SK-N-SH treated with all-trans-retinoic acid at 6 μM for 48 hours (cell line): Measurements from ENCODE around the gene RNF138.

Experiments
- ATAC-seq: fragments of 200-7000 bp; cut with Tn5 transposase; 3 replicates; pipeline ENCODE4 v1.9.1; 2020; ENCODE audit warnings: mild to moderate bottlenecking, moderate library complexity
- ARNTL ChIP-seq: fragments of 450-650 bp; formaldehyde crosslinking; IDR thresholded peaks from 2 replicates; pipeline ENCODE4 v1.5.0; 2020; ENCODE audit warnings: low read depth, mild to moderate bottlenecking, moderate library complexity, borderline replicate concordance
- BACH2 ChIP-seq: fragments of 250-450 bp; sonication (Bioruptor Pico); IDR thresholded peaks from 2 replicates; pipeline ENCODE4 v1.9.0; 2021; ENCODE audit warnings: mild to moderate bottlenecking, borderline replicate concordance
- CSDC2 ChIP-seq: fragments of 250-450 bp; sonication (Bioruptor Pico); IDR thresholded peaks from 2 replicates; pipeline ENCODE4 v1.5.0; 2020; ENCODE audit warnings: mild to moderate bottlenecking, moderate library complexity
- CSRNP3 ChIP-seq: fragments of 250-450 bp; sonication (Bioruptor Pico); IDR thresholded peaks from 2 replicates; pipeline ENCODE4 v1.5.1; 2021; ENCODE audit warnings: mild to moderate bottlenecking, moderate library complexity
- ESRRG ChIP-seq: fragments of 250-450 bp; sonication (Bioruptor Pico); IDR thresholded peaks from 2 replicates; pipeline ENCODE4 v1.6.1; 2021; ENCODE audit warnings: mild to moderate bottlenecking
- ISL1 ChIP-seq: fragments of 250-450 bp; sonication (Bioruptor Pico); IDR thresholded peaks from 2 replicates; pipeline ENCODE4 v2.1.2; 2022; ENCODE audit warnings: mild to moderate bottlenecking, moderate library complexity
- PATZ1 ChIP-seq: fragments of 250-450 bp; sonication (Bioruptor Pico); IDR thresholded peaks from 2 replicates; pipeline ENCODE4 v1.8.0; 2020; ENCODE audit warnings: mild to moderate bottlenecking, moderate library complexity, borderline replicate concordance
- POU6F1 ChIP-seq: fragments of 250-450 bp; sonication (Bioruptor Pico); IDR thresholded peaks from 2 replicates; pipeline ENCODE4 v1.8.0; 2021; ENCODE audit warnings: low read depth, mild to moderate bottlenecking, moderate library complexity, borderline replicate concordance
- PPARA ChIP-seq: fragments of 250-450 bp; sonication (Bioruptor Pico); IDR thresholded peaks from 2 replicates; pipeline ENCODE4 v1.5.0; 2020; ENCODE audit warnings: mild to moderate bottlenecking, borderline replicate concordance
- RARB ChIP-seq: fragments of 250-450 bp; sonication (Bioruptor Pico); IDR thresholded peaks from 2 replicates; pipeline ENCODE4 v1.8.0; 2021; ENCODE audit warnings: mild to moderate bottlenecking, moderate library complexity
- TCF4 ChIP-seq: fragments of 250-450 bp; sonication (Bioruptor Pico); IDR thresholded peaks from 2 replicates; pipeline ENCODE4 v1.8.0; 2021; ENCODE audit warnings: mild to moderate bottlenecking, moderate library complexity, borderline replicate concordance
- TOX ChIP-seq: fragments of 250-450 bp; sonication (Bioruptor Pico); IDR thresholded peaks from 2 replicates; pipeline ENCODE4 v1.8.0; 2021; ENCODE audit warnings: mild to moderate bottlenecking, moderate library complexity, borderline replicate concordance
- TSHZ2 ChIP-seq: fragments of 250-450 bp; sonication (Bioruptor Pico); IDR thresholded peaks from 2 replicates; pipeline ENCODE4 v1.5.0; 2020; ENCODE audit warnings: mild to moderate bottlenecking, moderate library complexity
- ZC3H10 ChIP-seq: fragments of 250-450 bp; sonication (Bioruptor Pico); IDR thresholded peaks from 2 replicates; pipeline ENCODE4 v1.5.1; 2021; ENCODE audit warnings: mild to moderate bottlenecking, moderate library complexity
- ZFP3 ChIP-seq: fragments of 250-450 bp; sonication (Bioruptor Pico); IDR thresholded peaks from 2 replicates; pipeline ENCODE4 v1.5.0; 2020; ENCODE audit warnings: mild to moderate bottlenecking, moderate library complexity
- ZFP30 ChIP-seq: fragments of 450-650 bp; formaldehyde crosslinking; IDR thresholded peaks from 2 replicates; pipeline ENCODE4 v1.5.0; 2022; ENCODE audit warnings: mild to moderate bottlenecking, moderate library complexity
- ZNF565 ChIP-seq: fragments of 450-650 bp; formaldehyde crosslinking; conservative IDR thresholded peaks from 2 replicates; pipeline ENCODE4 v1.5.0; 2020; ENCODE audit warnings: low read depth, mild to moderate bottlenecking, moderate library complexity
- ZNF70 ChIP-seq: fragments of 450-650 bp; formaldehyde crosslinking; IDR thresholded peaks from 2 replicates; pipeline ENCODE4 v1.5.0; 2020; ENCODE audit warnings: mild to moderate bottlenecking, moderate library complexity
- ZNF8 ChIP-seq: fragments of 450-650 bp; formaldehyde crosslinking; IDR thresholded peaks from 2 replicates; pipeline ENCODE4 v1.5.0; 2020; ENCODE audit warnings: mild to moderate bottlenecking, moderate library complexity

The RNF138 gene

GRCh38 chr18:32095192-32095899, 3.7 kb downstream of the RNF138 start:
- TF ChIP-seq ZNF8 (CRISPR knock-in tag) (no peak), BACH2 (CRISPR knock-in tag) (no peak), CSRNP3 (CRISPR knock-in tag) (no peak), RARB (CRISPR knock-in tag) (no peak), TCF4 (CRISPR knock-in tag) (no peak), ZNF565 (CRISPR knock-in tag) (no peak), CSDC2 (CRISPR knock-in tag) (no peak), ZFP3 (CRISPR knock-in tag) (no peak), ISL1 (no peak), ARNTL (no peak), ZFP30 (no peak), PATZ1 (CRISPR knock-in tag) (no peak), ESRRG (CRISPR knock-in tag) (no peak)
- ATAC-seq = no peak

- no peak for ATAC-seq
- no peak for TF ChIP-seq POU6F1 (CRISPR knock-in tag)
- TF ChIP-seq CSRNP3 (CRISPR knock-in tag) = no peak
- TF ChIP-seq ESRRG (CRISPR knock-in tag) = no peak
- no peak for TF ChIP-seq ZNF8 (CRISPR knock-in tag)
- no peak for TF ChIP-seq TSHZ2 (CRISPR knock-in tag)
- TF ChIP-seq PATZ1 (CRISPR knock-in tag) = no peak
- no peak for TF ChIP-seq ZNF565 (CRISPR knock-in tag)
- TF ChIP-seq PPARA (CRISPR knock-in tag) = no peak
- no peak for TF ChIP-seq ARNTL
- no peak for TF ChIP-seq ZNF70 (CRISPR knock-in tag)
- TF ChIP-seq CSDC2 (CRISPR knock-in tag) = no peak
- no peak for TF ChIP-seq ZFP30
- no peak for TF ChIP-seq ISL1
- no peak for TF ChIP-seq ZC3H10 (CRISPR knock-in tag)
- TF ChIP-seq TOX (CRISPR knock-in tag) = no peak
- no peak for TF ChIP-seq RARB (CRISPR knock-in tag)
- no peak for TF ChIP-seq ZFP3 (CRISPR knock-in tag)
Measured at GRCh38 chr18:32095900-32096229, 4.2 kb downstream of the RNF138 start.
